ENCODE measurements around the gene LMO4.

LMO4 gene

DNA sequence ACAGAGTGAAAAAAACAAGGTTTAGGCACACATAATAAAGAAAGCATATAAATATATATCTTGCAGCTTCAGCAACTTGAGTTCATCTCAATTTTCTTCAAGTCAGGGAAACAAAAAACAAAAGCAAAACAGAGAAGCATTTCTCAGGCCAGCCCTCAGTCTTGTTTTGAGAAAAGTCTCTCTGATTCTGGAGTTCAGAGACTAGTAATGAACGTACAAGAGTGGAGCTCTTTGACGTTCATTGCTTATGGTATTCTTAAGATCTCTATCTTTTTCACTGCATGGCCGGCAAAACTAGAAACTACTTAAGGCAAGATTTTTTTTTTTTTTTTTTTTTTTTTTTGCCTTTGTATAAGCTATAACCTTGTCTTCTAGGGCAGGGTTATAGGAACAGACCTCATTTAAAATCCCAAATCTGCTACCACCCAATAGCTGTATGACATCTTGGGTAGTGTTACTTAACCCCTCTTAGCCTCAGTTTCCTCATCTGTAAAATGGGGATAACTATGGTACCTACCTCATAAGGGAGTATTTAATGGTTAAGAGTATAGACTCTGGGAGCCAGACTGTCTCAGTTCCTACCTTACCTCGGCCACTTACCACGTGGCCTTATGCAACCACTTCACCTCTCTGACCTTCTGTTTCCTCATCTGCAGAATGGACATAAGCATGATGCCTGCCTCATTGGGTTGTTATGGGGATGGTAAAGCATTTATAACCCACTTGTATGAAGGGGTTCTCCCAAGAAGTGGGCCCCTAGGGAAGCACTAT, 33.6 kb downstream of the LMO4 start:
- DNase-seq, result no peak

DNA sequence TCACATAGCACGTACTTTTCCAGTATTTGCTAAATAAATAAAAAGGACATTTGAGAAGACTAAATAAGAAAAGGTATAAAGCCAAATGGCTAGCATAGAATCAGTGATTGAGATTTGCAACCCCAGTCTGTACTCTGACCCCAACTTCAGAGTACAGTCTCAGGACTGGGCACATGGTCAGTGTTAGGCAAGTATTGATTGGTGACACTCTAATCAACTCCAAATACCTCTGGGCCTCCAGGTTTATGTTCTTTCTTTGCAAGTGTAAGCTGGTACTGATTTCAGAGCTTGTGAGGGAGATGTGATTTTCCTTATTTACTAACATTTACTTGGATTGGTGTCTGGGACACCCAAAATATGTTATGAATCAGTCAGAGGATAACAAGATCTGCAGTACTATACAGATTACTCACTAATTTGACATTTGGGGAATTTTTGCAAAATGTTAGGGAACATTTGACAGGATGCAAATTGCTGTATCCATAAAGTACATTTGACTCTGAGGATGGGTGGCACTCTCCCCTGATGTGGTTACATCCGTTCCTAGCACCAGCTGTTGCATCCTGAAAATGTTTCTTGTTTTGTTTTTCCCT, 34.2 kb downstream of the LMO4 start:
- no peak for DNase-seq

DNA sequence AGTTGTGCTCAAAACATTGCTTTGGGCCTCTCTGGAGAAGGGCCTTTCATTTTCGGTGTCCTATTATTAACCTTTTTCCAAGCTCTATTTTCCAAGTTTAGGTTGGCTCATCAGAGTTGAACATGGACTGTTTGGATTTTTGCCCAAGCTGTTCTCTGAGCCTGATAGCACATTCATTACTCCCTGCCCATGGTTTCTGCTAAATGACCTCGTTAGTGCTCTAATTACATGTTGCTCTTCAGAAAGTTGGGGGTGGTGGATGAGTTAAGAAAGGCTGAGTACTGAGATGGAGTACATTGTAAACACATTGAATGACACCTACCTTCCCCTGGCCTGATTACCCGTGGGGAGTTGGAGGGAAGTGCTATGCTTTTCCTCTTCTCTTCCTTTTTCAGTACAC, 38.9 kb downstream of the LMO4 start:
- DNase-seq, result no peak

DNA sequence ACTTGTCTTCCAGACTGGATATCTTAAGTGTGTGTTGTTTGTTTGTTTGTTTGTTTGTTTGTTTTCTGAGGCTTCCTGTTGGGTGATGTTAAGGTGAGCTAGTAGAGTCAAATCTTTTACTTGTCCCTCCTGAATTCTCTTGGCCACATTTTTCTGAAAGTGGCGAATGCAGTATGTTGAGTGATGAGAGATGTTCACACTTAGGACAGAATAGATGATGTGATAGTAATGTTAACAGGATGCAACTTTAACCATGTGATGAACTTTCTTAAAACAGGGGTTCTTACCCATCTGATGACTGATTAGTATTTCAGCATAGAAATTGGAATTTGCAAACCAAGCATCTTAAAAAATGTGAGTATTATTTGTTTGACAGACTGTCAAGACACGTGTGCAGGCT, 40.2 kb downstream of the LMO4 start:
- no peak for DNase-seq

DNA sequence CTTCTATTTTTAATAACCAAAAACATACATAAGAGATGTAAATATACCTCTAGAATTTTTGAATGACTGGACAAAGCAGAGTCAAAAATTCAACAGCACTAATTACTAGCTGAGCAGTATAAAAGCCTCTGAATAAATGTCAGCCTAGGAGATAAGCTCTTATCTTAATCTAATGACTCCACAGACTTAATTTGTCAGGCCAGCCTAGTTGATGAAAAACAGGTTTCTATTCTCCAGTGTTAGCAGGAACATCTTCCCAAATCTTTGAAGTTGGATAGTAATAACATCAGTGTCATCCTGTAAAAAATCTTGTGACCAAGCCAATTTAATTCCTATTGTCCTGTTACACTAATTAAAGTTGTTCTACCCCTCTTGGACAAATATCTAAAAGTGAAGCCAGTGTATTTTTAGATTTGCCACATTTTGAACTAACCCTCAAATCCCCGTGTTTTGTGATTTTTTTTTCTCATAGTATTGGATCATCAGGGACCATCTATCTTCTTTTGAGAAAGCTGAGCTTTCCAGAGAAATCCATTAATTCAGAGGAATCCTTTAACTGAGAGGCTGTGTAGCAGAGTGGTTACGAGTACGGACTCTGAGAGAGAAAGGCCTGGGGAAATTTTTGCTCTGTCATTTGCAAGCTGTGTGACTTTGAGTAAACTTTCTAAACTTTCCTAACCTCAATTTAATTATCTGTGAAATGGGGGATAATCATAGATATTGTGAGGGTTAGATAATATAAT, 41.2 kb downstream of the LMO4 start:
- DNase-seq, result no peak

DNA sequence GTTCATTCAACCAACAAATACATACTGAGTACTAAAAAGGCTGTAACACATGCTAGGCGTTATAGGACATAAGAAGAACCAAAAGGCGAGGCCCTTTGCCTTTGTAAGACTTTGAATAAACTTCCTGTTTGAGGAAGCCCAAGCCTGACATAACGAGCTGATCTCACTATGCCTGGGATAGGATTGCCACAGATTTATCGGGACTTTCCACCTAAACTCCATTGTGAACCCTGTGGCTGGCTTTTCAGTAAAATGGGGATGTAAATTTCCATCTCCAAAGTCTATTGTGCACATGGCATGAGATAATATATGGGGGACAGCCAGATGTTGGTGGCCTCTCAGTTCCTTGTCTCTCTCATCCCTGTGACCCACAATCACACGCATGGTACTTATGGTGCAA, 41.9 kb downstream of the LMO4 start:
- DNase-seq, result no peak

DNA sequence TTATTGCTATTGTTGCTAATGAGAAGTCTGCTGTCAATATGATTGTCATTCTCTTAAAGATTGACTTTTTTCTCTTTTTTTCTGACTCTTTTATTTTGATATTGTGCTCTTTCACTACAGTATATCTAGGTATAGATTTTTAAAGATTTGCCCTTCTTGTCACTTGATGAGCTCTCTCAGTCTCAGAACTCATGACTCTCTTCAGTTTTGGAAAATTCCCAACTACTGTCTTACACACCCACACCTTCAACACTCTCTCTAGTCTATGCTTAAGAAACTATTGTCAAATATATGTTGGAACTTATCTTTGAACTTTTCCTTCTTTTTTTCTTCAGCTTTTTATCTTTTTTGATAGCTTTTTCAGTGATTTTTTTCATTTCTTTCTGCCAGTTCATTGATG, 50.6 kb downstream of the LMO4 start:
- no peak for DNase-seq

DNA sequence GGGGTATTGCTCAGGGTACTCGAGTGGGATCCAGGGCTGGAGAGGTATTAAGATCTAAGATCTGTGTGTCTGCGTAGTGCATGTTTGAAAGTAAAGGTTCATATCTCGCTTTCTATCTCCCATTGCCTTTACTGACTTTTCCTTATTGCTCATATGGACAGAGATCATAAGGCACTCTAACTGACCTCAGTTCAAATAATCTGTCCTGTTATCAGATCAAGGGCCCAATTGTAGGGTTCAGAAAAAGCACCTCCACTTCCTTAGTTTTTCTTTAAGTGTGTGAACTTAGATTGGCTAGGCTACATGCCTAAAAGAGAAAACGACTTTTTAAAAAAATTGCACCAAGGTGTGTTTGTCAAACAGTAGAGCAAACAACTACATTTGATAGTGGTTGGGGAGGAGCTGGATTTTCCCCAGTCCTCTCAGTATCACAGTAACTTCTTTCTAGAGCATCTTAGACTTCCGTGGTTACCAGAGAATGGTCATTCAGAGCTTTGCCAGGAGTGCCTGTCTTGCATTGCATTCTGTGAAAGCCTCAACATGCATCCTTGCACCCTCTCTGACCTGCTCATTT, 57.6 kb downstream of the LMO4 start:
- DNase-seq, result no peak

DNA sequence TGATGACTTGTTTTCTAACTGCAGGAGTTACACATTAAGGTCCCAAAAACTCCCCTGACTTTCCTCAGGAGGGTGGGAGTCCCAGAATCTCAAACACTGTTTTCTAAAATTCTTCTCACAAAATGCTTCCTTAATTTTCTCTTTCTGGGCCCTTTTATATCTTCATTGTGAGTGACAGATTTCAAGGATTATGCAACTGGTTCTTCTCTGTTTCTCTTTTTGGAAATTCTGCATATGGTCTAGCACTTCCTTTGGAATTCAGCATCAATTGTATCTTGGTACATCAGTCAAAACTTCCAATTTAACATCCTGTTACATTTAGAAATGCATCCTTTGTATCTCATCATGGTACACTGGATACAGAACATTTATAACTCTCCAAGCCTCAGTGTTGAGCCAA, 59.7 kb downstream of the LMO4 start:
- DNase-seq, result no peak

DNA sequence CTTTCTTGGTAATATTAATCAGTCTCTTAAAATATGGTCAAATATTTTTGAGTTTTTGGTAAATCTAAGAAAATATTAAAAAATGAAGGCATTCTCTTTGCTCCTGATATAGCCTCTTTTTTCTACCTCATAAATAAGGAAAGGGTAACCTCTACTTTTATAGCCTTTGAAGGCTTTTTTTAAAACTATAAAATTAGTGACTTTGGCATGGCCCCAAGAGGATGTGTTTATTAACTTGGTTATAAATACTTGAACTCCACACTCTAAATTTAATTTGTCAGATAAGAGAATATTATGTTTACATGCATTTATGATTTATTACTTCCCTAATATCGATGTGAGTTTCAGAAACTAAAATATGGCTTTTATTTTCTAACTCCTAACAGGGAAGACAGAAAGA, 60.3 kb downstream of the LMO4 start:
- DNase-seq, result no peak

DNA sequence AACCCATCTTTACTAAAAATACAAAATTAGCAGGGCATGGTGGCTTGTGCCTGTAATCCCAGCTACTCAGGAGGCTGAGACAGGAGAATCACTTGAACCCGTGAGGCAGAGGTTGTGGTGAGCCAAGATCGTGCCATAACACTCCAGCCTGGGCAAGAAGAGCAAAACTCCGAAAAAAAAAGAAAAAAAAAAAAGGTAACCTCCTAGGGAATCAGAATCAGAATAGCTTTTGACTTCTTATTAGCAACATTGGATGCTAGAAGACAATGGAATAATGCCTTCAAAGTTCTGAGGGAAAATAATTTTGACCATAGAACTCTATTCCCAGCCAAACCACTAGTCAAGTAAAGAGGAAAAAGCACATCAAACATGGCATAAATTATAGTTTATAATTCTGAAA, 60.9 kb downstream of the LMO4 start:
- DNase-seq, result no peak

DNA sequence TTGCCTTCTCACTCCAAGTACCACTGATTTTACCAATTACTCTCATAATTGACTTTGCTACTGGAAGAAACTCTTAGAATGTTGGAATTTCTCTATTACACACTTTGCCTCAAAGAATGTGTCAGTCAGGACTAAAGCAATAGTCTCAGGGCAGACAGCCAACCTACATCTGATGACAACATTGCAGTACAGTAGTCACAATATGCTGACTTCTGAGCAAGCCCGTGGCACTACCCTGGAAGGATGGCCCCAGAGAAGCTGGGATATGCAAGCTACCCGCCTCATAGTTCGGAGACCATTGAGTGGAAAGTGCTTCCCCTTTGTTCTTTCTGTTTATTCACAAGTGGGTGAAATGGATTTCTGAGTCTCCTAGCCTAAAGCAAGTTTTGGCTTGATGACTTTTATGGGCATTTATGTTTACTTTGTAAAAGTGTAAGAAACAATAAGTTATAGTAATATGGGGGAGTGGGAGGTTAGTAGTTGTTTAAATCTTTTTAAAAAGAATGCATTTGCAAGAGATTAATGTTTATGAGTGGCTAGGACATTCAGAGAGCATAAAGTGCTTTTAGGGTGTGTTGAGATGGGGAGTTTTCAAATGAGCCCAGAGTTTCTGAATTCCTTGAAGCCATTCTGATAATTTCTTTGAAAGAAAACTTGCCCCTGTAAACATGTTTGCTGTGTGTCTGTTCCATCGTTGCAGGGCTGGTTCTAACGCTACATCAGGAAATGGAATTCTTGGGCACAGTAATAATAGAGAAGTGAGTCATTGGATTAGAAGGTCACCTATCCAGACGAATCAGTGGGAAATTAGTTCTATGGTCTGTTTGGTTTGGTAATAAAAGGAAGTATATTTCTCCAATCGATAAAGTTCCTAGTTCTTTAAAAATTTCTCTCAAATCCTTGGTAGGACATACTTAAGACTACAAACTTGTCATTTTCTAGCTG, 63.8 kb downstream of the LMO4 start:
- DNase-seq, result no peak

DNA sequence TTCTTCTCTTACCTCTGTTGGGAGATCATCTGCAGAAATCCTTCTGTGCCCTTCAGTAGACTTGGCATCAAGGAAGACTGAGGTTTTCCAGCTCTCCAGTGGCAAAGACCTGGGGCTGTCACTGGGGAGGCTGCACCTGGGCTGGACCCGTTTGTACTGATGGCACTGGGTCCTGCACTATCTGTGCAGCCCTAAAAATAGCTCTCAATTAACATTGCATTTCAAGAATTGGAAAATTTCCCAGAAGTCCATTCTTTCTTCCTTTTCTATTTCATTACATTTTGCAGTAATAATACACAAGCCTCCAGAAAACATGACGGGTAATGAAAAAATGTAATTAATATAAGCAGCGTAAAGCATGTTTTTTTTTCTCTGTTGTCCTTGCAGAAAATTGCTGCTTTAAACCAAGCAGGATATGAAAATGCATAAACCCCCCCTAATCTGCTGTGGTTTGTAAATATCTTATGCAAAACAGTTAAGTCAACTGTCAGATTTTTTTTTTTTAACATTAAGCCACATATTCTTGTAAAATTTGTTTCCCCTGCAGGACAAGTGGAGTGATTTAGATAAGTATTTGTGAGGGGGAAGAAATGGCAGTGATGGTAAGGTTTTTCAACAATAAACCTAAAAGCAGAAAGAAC, 64.9 kb downstream of the LMO4 start:
- DNase-seq, result no peak

DNA sequence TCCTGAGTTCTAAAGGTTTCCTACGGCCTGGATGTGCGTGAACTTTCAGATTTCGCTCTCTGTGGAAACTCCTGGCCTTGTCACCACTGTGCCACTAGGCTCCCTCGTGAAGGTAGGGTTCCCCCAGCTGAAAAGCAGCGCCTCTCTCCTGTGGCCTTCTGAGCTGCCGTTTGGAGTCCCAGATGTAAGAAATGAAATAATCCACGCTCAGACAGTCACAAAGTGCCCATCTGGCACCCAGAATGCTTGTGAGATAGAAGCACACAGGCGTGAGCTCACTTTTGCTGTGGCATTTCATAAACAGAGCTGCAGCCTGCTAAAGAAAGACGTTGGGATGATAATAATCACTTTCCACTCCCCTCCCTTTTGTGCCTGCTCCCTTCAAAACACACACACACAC, 65.8 kb downstream of the LMO4 start:
- DNase-seq, result no peak

DNA sequence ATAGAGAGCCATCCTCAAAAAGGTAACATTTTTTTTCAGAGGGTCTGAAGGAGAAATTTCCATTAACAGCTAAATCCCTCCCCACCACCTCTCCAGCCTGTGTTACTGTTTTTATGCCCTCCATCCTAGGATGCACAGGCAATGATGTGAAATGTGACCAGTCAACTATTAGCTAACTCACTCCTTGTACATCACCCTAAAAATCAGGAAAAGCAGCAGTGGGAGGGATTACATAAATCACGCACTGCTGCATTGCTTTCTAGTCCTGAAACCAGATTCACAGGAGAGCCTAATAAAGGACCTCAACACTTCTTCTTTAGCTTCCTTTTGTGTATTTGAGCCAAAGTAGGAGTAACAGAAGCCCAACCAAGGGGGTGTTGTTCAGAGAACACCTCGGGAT, 66.3 kb downstream of the LMO4 start:
- no peak for DNase-seq
